HG03460 (cell line): ENCODE measurements around the gene PKD2.
"Not testable (repeated sequence)": the region's sequence is repeated elsewhere in the genome, so short reads cannot be mapped to it uniquely, and the experiment has no call there.

ENCODE experiments used
- ATAC-seq: cut with Tn5 transposase; IDR thresholded peaks from one replicate; pipeline ENCODE4 v1.9.1; 2021; ENCODE audit not compliant: unreplicated experiment

Gene PKD2

DNA sequence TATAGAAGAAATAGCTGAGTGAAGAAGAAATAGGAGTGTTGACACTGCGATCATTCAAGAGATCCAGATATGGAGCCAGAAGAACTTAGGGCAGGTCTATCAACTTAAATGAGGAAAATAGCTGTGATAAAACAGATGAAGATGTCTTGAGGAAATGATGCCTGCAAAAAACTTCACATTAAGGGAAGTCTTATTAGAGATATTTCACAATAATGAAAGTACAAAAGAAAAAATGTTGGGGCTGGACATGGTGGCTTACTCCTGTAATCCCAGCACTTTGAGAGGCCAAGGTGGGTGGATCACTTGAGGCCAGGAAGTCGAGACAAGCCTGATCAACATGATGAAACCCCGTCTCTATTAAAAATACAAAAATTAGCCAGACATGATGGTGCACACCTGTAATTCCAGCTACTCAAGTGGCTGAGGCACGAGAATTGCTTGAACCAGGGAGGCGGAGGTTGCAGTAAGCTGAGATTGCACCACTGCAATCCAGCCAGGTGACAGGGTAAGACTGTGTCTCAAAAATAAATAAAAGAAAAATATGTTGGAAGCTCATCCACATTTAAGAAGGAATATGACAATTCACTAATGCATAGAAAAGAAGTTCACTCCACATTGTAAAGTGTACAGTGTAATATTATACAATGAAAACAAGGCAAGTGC lies 56.3 kb downstream of the PKD2 start:
- ATAC-seq: no peak

DNA sequence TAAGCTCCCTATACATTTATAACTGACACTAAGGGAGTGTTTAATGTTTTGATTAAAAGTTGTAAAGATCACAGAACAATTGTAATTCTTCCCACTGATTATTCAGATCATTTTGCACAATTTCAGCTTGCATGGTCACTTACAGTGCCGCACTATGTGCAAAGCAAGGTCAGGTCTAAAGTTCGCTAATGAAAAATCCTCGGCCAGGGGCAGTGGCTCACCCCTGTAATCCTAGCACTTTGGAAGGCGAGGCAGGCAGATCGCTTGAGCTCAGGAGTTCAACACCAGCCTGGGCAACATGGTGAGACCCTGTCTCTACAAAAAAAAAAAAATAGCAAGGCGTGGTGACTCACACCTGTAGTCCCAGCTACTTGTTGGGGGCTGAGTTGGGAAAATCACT lies 57.0 kb downstream of the PKD2 start:
- ATAC-seq: no peak

DNA sequence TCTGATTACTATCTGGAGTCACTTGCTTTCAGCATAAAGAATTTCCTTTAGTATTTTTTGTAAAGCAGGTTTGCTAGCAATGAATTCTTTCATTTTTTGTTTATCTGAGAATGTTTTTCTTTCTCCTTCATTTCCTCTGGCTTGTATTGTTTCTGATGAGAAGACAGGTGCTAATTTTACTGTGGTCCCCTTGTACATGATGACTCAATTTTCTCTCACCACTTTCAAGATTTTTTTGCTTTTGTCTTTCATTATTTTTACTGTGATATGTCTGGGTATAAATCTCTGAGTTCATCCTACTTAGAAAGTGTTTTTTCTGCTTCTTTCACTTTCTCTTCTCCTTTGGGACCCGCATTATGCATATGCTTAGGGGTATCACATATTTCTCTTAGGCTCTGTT lies 62.6 kb downstream of the PKD2 start:
- no peak for ATAC-seq

DNA sequence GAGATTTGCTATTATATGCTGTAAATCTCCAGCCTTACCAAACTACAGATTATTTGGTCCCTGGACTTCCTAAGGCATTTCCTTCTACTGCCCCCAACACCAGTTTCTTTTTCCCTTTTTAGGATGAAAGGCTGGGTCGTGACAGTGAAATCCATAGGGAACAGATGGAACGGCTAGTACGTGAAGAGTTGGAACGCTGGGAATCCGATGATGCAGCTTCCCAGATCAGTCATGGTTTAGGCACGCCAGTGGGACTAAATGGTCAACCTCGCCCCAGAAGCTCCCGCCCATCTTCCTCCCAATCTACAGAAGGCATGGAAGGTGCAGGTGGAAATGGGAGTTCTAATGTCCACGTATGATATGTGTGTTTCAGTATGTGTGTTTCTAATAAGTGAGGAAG lies 67.9 kb downstream of the PKD2 start:
- ATAC-seq: no peak

DNA sequence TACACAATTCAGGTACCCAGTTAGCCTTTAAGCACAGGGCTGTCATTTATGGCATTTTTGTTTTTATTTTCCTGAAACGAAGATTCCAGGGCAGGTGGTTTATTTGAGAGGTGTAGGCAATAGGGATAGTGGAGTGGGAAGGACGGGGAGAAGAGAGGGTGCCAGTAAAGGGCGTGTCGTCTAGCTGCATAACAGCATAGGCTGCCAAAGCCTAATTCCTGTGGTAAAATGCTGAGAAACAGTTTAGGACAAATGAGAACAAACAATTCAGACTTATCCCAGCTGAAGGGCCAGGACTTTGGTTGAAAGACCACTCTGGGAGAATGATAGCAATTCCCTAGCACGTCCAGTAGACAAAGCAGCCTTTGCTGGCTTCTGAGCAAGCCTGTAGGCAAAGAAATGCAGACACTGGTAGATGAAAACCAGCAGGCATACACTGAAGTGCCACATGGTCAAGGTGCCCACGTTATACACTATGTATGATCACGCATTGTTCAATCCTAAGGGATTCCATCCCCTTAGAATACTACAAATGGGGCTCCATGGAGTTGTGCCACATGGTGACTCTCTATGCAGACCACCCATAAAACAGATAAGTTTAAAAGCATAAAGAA lies 70.6 kb downstream of the PKD2 start:
- ATAC-seq: no peak

DNA sequence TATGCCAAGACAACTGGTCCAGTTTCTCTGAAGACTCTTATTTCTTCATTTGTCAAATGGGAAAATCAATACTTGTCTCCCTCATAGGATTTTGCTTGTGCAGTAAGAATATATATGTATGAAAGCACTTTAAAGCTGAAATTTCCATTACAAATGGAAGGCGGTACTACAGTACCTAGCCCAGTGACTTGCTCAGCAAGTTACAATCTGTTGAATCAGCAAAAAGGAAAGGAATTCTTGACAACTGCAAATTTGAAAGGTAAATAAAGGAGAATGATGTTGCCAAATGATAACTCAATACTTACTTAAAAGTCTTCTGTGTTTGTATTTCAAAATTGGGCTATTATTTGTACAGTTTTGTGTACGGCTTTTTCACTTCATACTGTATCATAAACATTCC lies 71.1 kb downstream of the PKD2 start:
- no peak for ATAC-seq

DNA sequence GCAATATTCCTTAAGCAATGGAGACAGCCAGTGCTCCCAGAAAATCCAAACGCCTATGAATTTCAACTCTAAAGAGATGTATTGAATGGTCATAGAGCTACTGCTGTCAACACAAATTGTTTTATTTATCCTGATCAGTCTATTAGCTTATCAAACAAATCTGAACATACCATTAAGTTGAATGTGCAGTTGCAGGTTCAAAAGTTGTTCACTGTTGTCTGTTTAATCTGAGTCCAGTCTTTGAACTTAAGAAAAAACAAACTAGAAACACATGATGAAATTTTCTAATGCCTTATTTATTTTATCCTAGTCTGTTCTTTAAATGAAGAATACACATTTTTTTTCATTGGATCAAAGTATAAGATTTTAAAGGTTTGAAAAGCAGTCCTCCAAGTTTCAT lies 73.2 kb downstream of the PKD2 start:
- no peak for ATAC-seq

DNA sequence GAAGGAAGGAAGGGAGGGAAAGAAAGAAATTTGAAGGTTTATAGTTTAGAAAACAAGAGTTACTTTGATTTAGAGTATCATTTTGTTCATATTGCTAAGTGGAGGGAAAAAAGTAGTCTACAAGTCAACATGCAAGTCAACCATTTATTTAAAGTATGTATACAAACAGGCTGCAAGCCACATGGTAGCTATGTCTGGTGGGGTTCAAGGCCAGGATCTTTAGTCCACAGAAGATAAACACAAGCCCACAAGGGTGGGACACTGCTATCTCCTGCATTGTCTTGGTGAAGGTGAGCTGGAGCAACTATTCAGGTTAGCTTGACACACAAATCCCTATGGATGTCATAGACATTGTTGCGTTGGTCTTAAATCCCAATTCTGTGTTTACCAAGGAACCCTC lies 79.6 kb downstream of the PKD2 start:
- no peak for ATAC-seq

DNA sequence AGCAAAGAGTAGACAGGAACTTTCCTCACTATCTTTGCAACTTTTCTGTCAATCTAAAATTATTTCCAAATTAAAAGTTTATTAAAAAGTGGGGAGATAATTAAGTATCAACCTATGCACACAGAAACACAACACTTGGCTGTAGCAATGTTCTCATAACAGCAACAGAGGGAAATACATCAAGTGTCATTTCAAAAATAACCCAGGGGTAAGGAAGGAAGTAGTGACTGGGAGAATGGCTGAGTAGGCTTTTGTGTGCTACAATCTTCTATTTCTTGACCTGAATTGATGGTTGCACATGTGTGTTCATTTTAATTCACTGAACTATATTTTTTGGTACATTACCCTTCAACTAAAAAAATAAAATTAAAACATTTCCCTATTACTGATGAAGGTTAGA lies 83.5 kb downstream of the PKD2 start:
- ATAC-seq: no peak

DNA sequence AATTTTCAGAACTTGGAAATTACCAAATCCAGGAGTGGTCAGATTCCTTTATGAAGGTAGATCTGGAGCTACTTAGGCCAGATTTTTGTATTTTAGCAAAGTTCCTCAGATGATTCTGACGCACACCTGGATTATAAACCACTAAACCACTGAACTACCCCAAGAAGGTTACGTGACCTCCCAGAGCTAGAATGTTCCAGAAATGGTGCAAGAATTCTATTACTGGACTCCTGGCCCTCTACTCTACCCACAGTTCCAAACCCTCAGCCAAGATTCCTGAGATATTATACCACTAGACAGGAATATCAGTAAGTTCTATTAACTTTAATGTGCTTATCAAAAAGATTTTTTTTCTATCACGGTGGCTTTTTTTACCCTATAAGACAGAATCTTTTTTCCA lies 83.9 kb downstream of the PKD2 start:
- no peak for ATAC-seq

DNA sequence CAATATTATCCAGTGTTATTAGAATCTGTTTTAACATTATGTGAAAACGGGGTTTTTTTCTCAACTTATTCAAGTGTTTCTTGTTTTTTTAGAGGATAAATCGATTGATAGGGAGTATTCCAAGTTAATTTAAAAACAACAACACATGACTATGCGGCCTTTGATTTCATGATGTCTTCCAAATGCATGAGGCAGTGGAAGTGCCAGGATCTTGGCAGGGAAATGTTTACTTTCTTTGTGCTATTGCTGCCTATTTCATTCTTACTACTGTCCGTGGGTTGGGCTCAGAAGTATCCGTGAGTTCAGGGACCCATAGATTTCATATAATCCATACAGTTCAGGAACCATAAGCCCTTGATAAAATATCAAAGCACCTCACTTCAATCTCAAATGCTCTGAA lies 86.4 kb downstream of the PKD2 start:
- no peak for ATAC-seq

DNA sequence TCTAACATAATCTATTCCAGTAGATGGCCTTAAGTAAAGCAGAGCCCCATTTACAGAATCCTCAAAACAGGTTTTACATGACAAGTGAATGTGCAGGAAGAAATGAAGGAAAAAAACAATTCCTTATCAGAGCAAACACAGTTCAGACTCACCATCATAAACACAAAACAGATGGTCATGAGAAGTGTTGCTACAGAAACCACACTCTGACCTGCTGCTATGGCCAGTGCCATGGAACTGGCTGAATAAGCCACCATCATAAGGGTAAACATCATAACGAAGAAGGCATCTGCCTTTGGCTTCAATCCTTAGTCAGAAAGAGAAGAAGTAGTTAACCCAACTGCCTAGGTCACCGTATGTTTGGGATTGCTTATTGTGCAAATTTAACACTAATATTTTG lies 89.9 kb downstream of the PKD2 start:
- ATAC-seq: no peak

DNA sequence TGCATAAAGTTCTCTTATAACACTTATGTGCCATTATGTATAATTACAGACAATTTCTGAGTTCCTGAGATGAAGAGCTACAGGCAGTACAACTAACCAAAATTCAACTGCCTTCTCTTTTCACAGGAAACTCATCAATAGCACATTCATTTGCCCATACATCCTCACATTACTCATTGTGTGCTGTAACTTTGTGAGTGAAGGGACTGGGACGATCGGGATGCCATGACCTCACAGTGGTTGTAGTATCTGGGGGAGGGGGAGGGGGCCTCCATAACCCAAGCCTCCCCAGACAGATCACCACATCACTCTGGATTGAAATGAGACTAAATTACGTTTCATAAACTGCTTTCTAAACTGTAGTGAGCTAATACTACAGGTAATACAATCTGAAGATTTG lies 90.3 kb downstream of the PKD2 start:
- ATAC-seq: no peak

DNA sequence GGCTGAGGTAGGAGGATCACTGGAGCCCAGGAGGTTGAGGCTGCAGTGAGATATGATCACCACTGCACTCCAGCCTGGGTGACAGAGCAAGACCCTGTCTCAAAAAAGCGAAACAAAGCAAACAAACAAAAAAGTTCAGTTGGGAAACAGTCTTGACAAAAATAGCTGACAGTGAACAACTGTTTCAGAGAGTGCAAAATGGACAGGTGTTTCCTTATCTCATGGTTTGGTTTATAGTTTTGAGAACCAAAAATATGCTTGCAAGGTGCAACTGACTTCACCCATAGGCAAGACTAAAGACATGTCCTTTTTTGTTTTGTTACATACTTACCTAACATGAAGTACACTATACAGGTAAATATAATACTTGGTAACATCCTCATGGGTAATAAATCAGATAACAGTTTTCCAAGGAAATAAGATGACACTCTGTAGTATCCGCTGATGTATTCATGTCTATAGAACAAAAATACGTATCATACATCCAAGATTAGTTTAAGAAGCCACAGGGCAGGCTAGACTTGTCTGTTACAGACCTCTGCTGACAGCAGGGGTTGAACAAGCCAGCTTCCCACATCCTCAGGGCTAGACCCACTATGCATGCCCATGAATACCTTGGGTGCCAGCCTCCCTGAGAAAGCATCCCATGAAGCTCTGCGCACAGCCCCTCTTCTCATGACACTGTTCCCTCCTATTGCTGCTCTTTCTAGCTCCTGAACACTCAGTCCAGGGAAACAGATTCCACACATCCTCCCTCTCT lies 91.7 kb downstream of the PKD2 start:
- no peak for ATAC-seq

DNA sequence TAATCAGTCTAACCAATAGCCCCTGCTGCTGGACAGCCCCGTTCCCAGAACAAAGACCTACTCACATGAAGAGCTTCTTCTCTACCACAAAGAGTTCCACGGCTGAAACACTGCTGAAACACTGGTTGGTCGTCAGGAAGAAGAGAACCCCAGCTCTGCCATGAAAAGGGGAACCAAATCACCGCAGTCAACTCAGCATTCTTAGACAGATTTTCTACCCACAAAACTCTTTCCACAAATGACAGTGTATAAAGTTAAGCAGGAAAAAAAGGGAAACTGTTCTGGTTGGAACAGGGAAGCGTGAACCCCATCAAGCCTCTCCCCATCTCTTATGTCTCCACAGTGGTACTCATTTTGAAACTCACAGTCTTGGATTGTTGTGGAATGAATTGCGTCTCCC lies 93.7 kb downstream of the PKD2 start:
- ATAC-seq: no peak

DNA sequence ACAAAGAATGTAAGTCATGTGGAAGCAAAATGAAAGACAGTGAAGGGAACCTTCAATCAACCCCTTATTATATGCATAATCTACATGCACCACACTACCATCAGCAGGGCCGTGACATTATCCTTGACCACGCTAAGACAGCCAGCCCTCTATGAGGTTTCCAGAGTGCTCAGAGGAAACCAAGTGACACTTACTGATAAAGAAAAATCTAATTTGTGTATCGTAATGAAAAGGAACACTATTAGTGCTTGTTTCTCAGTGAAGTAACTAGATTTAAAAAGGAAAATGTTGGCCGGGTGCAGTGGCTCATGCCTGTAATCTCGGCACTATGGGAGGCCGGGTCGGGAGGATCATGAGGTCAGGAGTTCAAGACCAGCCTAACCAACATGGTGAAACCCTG lies 94.6 kb downstream of the PKD2 start:
- no peak for ATAC-seq

DNA sequence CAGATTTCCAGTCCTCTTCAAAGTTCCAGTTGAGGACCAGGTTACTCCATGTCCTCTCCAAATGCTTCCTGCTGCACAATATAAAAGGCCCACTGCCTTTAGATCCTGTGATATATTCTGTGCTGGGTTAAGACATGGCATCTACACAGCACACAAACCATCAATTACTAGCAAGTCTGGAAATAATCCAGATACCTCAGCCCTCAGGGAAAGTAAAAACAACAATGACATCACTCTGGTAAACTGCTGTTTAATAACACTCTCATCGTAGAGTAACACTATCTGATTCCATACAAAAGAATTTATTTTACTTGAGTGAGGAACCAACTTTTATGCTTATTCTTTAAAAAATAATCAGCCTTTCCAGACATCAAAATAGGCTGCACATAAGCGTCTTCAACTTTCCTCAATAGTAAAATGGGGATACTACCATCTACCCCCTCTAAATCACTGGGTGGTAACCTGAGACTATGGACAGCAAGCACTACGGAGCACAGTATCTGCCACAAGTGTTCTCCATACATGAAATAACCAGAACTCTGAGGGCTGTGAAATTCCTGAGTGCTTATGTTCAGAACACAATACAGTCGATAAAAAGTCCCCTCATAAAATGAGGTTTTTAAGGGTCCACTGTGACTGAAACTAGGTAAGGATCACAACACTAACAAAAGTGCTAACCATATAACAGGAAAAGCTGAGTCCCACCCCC lies 97.6 kb downstream of the PKD2 start:
- ATAC-seq: no peak

DNA sequence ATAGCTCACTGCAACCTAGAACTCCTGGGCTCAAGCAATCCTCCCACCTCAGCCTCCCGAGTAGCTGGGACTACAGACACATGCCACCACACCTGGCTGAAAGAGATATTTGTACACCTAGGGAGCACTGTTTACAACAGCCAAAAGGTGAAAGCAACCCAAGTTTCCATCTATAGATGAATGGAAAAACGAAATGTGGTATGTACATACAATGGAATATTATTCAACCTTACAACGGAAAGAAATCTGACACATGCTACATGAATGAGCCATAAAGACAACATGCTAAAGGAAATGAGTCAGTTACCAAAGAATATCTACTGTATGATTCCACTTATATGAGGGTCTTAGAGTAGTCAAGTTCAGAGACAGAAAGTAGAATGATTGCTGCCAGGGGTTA lies 98.8 kb downstream of the PKD2 start:
- ATAC-seq: no peak

DNA sequence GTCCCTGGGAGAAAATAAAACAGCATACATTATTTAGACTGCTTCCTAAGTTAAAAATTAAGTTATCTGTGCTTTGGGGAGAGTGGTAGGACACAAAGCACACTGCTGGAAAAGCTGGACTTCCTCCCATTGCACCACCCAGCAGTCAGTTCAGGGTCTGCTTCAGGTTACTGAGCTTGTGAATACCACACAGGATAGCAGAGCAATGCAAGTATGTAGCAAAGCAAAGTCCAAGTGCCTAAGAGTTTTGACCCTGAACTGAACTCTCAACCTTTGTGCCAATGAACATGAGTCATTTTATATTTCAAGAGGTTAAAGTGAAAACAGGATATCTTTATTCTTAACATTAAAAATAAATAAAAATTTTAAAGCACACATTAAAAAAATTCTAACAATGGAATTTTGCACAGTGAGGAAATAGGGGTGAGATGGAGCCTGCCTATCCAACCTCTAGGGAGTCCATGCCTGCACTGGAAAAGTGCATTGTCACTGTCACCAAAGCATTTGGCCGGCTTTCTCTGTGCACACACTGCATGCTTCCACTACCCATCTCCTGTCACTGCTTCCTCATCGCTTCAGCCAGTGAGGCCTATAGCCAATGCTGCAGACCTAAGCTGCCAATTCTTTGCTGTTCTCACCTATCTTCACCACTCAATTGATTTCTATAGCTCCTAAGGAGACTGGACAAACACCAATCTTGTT lies 100.1 kb downstream of the PKD2 start:
- ATAC-seq: no peak

DNA sequence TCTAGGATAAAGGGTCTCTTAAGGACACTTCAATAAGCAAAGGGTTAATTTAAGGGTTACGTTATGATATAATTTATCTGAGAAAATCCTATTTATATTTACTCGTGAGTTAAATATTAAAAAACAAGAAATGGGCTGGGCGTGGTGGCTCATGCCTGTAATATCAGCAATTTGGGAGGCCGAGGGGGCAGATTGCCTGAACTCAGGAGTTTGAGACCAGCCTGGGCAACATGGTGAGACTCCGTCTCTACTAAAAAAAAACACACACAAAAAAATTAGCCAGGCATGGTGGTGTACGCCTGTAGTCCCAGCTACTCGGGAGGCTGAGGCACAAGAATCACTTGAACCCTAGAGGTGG lies 100.7 kb downstream of the PKD2 start:
- ATAC-seq: not testable (repeated sequence)

DNA sequence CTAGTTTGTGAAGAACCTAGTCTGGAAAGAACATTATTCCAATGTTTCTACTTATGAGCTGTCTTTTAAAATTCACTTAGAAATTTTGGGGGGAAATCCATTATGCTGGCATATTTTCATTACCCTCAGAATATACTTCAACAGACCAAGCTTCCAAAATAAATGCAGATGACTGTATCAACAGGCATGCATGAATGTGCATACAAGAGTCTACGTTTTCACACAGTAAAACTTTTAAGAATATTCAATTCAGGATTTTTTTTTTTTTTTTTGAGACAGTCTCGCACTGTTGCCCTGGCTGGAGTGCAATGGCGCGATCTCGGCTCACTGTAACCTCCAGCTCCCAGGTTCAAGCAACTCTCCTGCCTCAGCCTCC lies 101.3 kb downstream of the PKD2 start:
- no peak for ATAC-seq
